ENCODE measurements around the gene FAM228A.

The FAM228A gene

GRCh38 chr2:24164416-24164973 lies 10.4 kb upstream of the FAM228A start:
- Histone ChIP-seq H3K4me3 (ENCODE audit: low read length) (no peak overlapping the region), H2AFZ (ENCODE audit: low read length) (peak overlapping the region; percentile 53), H3K27ac (ENCODE audit: low read length) (no peak overlapping the region), H3F3A (ENCODE audit: insufficient read depth, low read length) (no peaks in the 10 kb centered on the region), H3K9me2 (replicated peaks; ENCODE audit: insufficient read depth, low read length) (no peaks in the 10 kb centered on the region), H3K27me3 (replicated peaks; ENCODE audit: insufficient read depth, low read length) (no peaks in the 10 kb centered on the region), H3K4me1 (ENCODE audit: low read length) (no peaks in the 10 kb centered on the region), H3K9me3 (replicated peaks; ENCODE audit: insufficient read depth, low read length) (no peaks in the 10 kb centered on the region), H3K4me2 (ENCODE audit: low read depth, low read length) (peak overlapping the region; percentile 31; the same call in 1 of the 2 replicates), H3K79me2 (ENCODE audit: low read length) (no peaks in the 10 kb centered on the region), H3K36me3 (replicated peaks; ENCODE audit: insufficient read depth, low read length) (no peaks in the 10 kb centered on the region), H3K9ac (ENCODE audit: low read length) (no peak overlapping the region), H4K20me1 (ENCODE audit: insufficient read depth, low read length) (no peaks in the 10 kb centered on the region)
- TF ChIP-seq EZH2phosphoT487 (IDR thresholded peaks at IDR 0.05; ENCODE audit: low read length) (no peak), CTCF (IDR thresholded peaks at IDR 0.05; ENCODE audit: low read length) (peak; percentile 98)
- DNase-seq: peak; percentile 38

GRCh38 chr2:24169023-24169422 lies 5.8 kb upstream of the FAM228A start:
- Histone ChIP-seq H3K9ac (ENCODE audit: low read length) (no peak overlapping the region), H3K9me2 (replicated peaks; ENCODE audit: insufficient read depth, low read length) (no peaks in the 10 kb centered on the region), H2AFZ (ENCODE audit: low read length) (no peak overlapping the region), H3K27me3 (replicated peaks; ENCODE audit: insufficient read depth, low read length) (no peaks in the 10 kb centered on the region), H3K4me2 (ENCODE audit: low read depth, low read length) (no peak overlapping the region), H3F3A (ENCODE audit: insufficient read depth, low read length) (no peaks in the 10 kb centered on the region), H3K79me2 (ENCODE audit: low read length) (no peaks in the 10 kb centered on the region), H3K36me3 (replicated peaks; ENCODE audit: insufficient read depth, low read length) (no peaks in the 10 kb centered on the region), H3K27ac (ENCODE audit: low read length) (no peak overlapping the region), H3K4me3 (ENCODE audit: low read length) (no peak overlapping the region), H4K20me1 (ENCODE audit: insufficient read depth, low read length) (no peaks in the 10 kb centered on the region), H3K9me3 (replicated peaks; ENCODE audit: insufficient read depth, low read length) (no peaks in the 10 kb centered on the region), H3K4me1 (ENCODE audit: low read length) (no peaks in the 10 kb centered on the region)
- DNase-seq: no peak
- TF ChIP-seq CTCF (IDR thresholded peaks at IDR 0.05; ENCODE audit: low read length) (no peak), EZH2 (optimal IDR thresholded peaks at IDR 0.05; ENCODE audit: low read depth, low read length) (no peak), EZH2phosphoT487 (IDR thresholded peaks at IDR 0.05; ENCODE audit: low read length) (no peak)

- H2AFZ ChIP-seq (ENCODE audit: low read length): no peak overlapping the region
- TF ChIP-seq EZH2 (optimal IDR thresholded peaks at IDR 0.05; ENCODE audit: low read depth, low read length) (no peak), CTCF (IDR thresholded peaks at IDR 0.05; ENCODE audit: low read length) (no peak), EZH2phosphoT487 (IDR thresholded peaks at IDR 0.05; ENCODE audit: low read length) (no peak)
- no peaks in the 10 kb centered on the region for H3K4me1 ChIP-seq (ENCODE audit: low read length)
- H3F3A ChIP-seq (ENCODE audit: insufficient read depth, low read length): no peaks in the 10 kb centered on the region
- no peak overlapping the region for H3K9ac ChIP-seq (ENCODE audit: low read length)
- H3K27me3 ChIP-seq (replicated peaks; ENCODE audit: insufficient read depth, low read length): no peaks in the 10 kb centered on the region
- H3K4me3 ChIP-seq (ENCODE audit: low read length): no peak overlapping the region
- H3K4me2 ChIP-seq (ENCODE audit: low read depth, low read length): no peak overlapping the region
- H3K79me2 ChIP-seq (ENCODE audit: low read length): no peaks in the 10 kb centered on the region
- H3K27ac ChIP-seq (ENCODE audit: low read length): no peak overlapping the region
- DNase-seq: no peak
- no peaks in the 10 kb centered on the region for H4K20me1 ChIP-seq (ENCODE audit: insufficient read depth, low read length)
- no peaks in the 10 kb centered on the region for H3K9me3 ChIP-seq (replicated peaks; ENCODE audit: insufficient read depth, low read length)
- H3K36me3 ChIP-seq (replicated peaks; ENCODE audit: insufficient read depth, low read length): no peaks in the 10 kb centered on the region
- H3K9me2 ChIP-seq (replicated peaks; ENCODE audit: insufficient read depth, low read length): no peaks in the 10 kb centered on the region
Observed at GRCh38 chr2:24175631-24176187, 856 bp downstream of the FAM228A start.

Data from MM.1S (cell line).